Skin epidermis (tissue), 12 donors: Measurements from ENCODE around the gene STK33.

Experiments
- H3K27ac ChIP-seq, 21 experiments: fragments of 200-600 bp; sonication (generic) in 11 of 21; one replicate each; pipeline ENCODE4 v1.5.0; 2020; ENCODE audit warnings: mild to moderate bottlenecking in 3 of 21, inconsistent platforms in 2 of 21, moderate library complexity in 2 of 21
- H3K4me3 ChIP-seq, 7 experiments: fragments of 200-600 bp; sonication (generic) in 2 of 7; one replicate each; pipeline ENCODE4 v1.5.0; 2020; ENCODE audit warnings: inconsistent platforms in 2 of 7, mild to moderate bottlenecking in 2 of 7, moderate library complexity in 1 of 7

The STK33 gene

GRCh38 chr11:8384199-8384821 is 209.7 kb downstream of the STK33 start:
- Histone ChIP-seq H3K27ac (no peak overlapping the region), H3K4me3 (no peak overlapping the region)

- Histone ChIP-seq H3K27ac (no peak overlapping the region), H3K4me3 (no peak overlapping the region)
Observed at GRCh38 chr11:8383627-8384026, 210.4 kb downstream of the STK33 start.

GRCh38 chr11:8383227-8383626 is 210.8 kb downstream of the STK33 start:
- no peak overlapping the region for H3K27ac ChIP-seq
- no peak overlapping the region for H3K4me3 ChIP-seq

GRCh38 chr11:8382436-8383053 is 211.5 kb downstream of the STK33 start:
- Histone ChIP-seq H3K4me3 (no peak overlapping the region), H3K27ac (no peak overlapping the region)

GRCh38 chr11:8381871-8382396 is 212.1 kb downstream of the STK33 start:
- H3K27ac ChIP-seq: no peak overlapping the region
- no peak overlapping the region for H3K4me3 ChIP-seq

GRCh38 chr11:8381343-8381742 is 212.7 kb downstream of the STK33 start:
- Histone ChIP-seq H3K4me3 (no peak overlapping the region), H3K27ac (no peak overlapping the region)

- no peak overlapping the region for H3K27ac ChIP-seq
- H3K4me3 ChIP-seq: no peak overlapping the region
Observed at GRCh38 chr11:8375932-8376331, 218.1 kb downstream of the STK33 start.

- H3K27ac ChIP-seq: no peak overlapping the region
- H3K4me3 ChIP-seq: no peak overlapping the region
Observed at GRCh38 chr11:8375460-8375859, 218.6 kb downstream of the STK33 start.

GRCh38 chr11:8374716-8375115 is 219.3 kb downstream of the STK33 start:
- H3K4me3 ChIP-seq: no peak overlapping the region
- peak overlapping the region in 1 of 21 experiments; percentile 17 for H3K27ac ChIP-seq

- no peak overlapping the region for H3K4me3 ChIP-seq
- H3K27ac ChIP-seq: peak overlapping the region in 2 of 21 experiments; percentile 17 to 21
Observed at GRCh38 chr11:8373519-8374432, 220.3 kb downstream of the STK33 start.

- no peak overlapping the region for H3K4me3 ChIP-seq
- H3K27ac ChIP-seq: peak overlapping the region in 1 of 21 experiments; percentile 21
Observed at GRCh38 chr11:8372641-8373381, 221.2 kb downstream of the STK33 start.

- Histone ChIP-seq H3K27ac (no peak overlapping the region), H3K4me3 (no peak overlapping the region)
Observed at GRCh38 chr11:8371516-8371884, 222.5 kb downstream of the STK33 start.

- H3K4me3 ChIP-seq: no peak overlapping the region
- H3K27ac ChIP-seq: no peak overlapping the region
Observed at GRCh38 chr11:8370812-8371515, 223.1 kb downstream of the STK33 start.

GRCh38 chr11:8369592-8370205 is 224.3 kb downstream of the STK33 start:
- Histone ChIP-seq H3K27ac (no peak overlapping the region), H3K4me3 (no peak overlapping the region)

- no peak overlapping the region for H3K4me3 ChIP-seq
- no peak overlapping the region for H3K27ac ChIP-seq
Observed at GRCh38 chr11:8368772-8369171, 225.3 kb downstream of the STK33 start.

GRCh38 chr11:8368194-8368593 is 225.8 kb downstream of the STK33 start:
- no peak overlapping the region for H3K27ac ChIP-seq
- H3K4me3 ChIP-seq: no peak overlapping the region

- no peak overlapping the region for H3K27ac ChIP-seq
- no peak overlapping the region for H3K4me3 ChIP-seq
Observed at GRCh38 chr11:8366316-8366715, 227.7 kb downstream of the STK33 start.

- Histone ChIP-seq H3K27ac (no peak overlapping the region), H3K4me3 (no peak overlapping the region)
Observed at GRCh38 chr11:8365216-8365941, 228.6 kb downstream of the STK33 start.
